Measurements from ENCODE around the gene LIMA1.

The LIMA1 gene

GRCh38 chr12:50215033-50215432, 68.3 kb downstream of the LIMA1 start:
- peak in 1 of 5 experiments; percentile 47 for DNase-seq

DNA sequence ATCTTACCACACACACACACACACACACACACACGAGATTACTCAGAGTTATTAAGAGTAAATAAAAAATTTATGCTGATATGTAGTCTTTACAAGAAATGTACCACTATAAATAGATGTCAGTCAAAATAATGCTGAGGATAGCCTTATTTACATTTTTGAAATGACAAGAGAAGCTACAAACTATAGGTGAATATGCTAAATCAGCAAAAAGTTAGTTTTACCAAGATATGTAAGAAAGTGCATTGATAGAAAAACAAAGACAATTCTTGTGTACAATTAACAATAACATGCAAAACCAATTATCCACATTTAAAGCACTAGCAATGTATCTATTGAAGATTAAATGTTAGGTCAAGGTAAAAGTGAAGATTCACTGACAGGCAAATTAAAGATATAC, 69.3 kb downstream of the LIMA1 start:
- DNase-seq = no peak

DNA sequence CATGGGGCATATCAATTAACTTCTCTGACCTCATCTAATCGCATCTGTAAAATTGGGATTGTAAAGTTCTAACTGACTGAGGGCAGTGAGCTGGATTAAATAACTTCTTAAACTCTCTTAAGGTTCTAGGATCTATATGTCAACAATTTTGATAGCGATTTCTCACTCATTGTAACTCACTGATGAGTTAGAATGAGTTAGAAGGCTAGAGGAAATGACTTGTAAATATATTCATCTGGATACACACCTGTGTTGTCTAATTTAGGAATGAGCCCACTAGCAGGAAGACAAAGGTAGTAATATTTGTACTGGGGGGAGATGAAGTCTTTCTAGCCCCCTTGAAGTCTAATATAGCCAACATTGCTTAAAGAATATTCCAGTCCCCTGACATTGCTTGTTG, 69.9 kb downstream of the LIMA1 start:
- no peak for DNase-seq

- DNase-seq = no peak
These were observed 71.3 kb downstream of the LIMA1 start for GRCh38 chr12:50212071-50212467.

DNA sequence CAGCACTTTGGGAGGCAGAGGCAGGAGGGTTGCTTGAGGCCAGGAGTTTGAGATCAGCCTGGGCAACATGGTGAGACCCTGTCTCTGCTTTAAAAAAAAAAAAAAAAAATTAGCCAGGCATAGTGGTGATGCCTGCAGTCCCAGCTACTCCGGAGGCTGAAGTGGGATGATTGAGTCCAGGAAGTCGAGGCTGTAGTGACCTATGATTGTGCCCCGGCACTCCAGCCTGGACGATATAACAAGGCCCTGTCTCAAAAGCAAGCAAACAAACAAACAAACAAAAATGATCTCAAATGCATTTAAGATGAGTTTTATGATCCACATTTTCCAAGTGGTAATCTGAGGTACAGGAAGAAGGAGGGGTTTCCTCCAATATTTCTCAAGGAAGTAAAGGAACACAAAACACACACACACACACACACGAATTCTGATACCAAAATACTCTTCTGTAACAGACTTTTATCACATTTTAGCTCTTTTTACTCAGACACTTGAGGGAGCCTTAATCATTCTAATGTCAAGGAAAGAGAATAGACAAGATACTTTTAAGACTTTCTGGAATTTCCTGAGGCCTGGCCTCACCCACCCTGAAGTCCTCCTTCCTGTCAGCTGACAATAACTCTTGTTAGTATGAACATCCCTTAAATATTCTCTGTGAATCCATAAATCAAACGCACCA, 71.8 kb downstream of the LIMA1 start:
- no peak for DNase-seq

- no peak for DNase-seq
These were observed 75.9 kb downstream of the LIMA1 start for GRCh38 chr12:50207424-50207823.

DNA sequence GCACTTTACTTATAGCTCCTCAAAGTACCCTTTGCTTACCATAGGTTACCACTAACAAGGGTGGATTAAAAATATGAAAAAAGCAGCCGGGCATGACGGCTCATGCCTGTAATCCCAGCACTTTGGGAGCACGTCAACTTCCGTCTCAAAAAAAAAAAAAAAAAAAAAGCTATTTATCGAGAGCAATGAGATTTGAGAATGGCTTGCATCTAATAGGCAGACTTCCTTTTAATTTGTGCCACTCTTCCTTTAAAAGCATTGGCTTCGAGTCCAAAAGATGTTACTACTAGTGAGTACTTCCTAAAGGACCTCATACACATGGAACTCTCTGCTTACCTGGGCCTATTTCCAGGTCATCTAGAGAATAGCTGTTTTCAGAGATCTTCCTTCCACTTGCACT, 77.7 kb downstream of the LIMA1 start:
- no peak for DNase-seq

DNA sequence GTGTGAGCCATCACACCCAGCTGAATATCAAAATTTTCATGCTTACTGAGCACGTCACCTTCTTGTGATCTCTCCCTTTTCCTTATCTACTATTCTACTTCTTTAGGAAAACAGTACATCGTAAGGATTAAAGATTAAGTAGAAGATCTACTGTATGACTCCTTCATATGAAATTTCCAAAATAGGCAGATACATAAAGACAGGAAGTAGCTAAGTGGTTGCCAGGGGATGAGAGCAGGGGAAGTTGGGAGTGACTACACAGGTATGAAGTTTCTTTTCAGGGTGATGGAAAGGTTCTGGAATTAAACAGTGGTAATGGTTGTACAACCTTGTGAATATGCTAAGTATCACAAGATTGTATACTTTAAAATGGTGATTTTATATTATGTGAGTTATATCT, 79.6 kb downstream of the LIMA1 start:
- DNase-seq = no peak

- DNase-seq = no peak
These were observed 81.3 kb downstream of the LIMA1 start for GRCh38 chr12:50201987-50202521.

DNA sequence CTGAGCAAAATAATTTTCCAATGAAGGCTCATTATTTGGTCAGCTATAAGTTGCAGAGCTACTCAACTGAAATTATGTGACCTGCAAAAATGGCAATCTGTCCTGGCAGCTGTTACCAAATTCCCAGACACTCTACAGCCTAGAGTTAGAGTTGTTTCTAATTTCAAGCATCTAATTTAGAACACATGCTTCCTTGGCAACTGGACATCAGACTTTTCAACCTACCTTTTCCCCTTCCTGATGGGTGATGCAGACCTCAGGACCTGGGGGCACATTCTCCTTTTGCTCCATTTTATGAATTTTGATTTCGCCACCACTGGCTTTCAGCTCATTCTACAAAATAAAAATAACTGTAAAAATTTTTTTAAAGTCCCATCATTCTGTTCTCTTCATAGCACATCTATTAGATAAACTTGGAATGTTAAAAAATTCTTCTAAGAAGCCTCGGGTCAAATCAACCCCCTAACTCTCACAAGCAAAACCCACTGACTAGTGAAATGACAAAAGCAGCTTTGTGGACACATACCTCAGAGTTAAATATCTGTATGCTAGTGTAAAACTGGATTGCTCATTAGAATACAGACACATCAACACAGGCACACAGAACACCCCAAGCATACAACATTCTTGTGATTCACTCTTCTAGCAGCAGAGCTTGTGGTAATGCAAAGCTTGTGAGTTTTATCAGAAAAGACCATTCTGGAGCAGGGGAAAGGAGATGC, 82.6 kb downstream of the LIMA1 start:
- DNase-seq = no peak

- no peak for DNase-seq
These were observed 84.5 kb downstream of the LIMA1 start for GRCh38 chr12:50198829-50199228.

- no peak for DNase-seq
These were observed 86.0 kb downstream of the LIMA1 start for GRCh38 chr12:50197297-50197727.

DNA sequence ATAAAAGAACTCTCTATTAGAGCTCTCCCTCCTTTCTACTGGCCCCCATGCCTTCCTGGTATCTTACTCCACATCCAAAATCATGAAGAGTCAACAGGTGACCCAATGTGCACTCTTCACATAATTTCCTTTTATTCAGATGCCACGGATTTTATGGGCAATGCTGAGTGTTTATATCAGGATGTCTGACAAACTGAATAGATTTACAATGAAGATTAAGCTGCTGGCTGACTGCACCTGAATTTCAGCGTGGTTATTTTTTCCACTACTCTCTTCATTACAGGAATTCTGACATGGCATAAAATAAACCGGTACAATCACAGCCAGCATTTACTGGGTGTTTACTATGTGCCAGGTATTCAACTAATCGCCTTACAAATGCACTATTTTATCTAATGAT, 86.8 kb downstream of the LIMA1 start:
- DNase-seq = no peak

DNA sequence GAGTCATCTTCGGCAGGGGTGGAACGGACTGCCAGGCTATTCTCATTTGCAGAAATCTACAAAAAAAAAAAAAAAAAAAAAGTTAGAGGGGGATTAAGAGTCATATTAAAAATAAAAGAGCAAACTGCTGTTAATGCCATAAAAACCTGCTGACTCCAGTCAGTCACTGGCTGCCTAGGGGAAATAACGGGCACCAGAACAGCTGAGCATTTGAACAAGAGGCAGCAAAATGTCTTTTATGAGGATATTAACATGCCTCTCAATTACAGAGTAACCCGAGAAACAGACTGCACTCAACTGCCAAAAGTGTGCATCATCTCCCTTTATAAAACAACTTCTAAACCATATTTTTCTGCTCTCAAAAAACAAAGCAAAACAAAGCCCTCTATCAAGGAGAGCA, 87.5 kb downstream of the LIMA1 start:
- no peak for DNase-seq

- DNase-seq = no peak
These were observed 90.4 kb downstream of the LIMA1 start for GRCh38 chr12:50192908-50193307.

DNA sequence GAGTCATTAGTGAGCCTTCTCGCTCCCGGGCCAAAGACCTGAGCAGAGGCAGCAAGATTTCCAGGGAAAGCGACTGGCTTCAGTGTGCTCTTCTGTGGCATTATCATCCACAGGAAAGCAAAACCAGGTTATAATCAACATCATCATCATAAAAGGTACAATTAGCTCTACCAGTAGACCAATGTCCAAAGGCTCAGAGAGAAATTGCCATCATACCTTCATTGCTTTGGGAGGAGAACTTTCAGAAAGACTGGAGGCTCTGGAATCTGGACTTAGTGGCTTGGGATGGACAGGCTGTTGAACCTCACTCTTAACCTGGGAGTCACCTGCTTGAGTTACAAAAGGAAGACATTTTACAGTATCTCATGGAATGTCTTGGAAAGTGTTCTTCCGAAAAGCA, 91.1 kb downstream of the LIMA1 start:
- no peak for DNase-seq

GRCh38 chr12:50190859-50191258, 92.5 kb downstream of the LIMA1 start:
- DNase-seq = peak in 1 of 5 experiments; percentile 87

DNA sequence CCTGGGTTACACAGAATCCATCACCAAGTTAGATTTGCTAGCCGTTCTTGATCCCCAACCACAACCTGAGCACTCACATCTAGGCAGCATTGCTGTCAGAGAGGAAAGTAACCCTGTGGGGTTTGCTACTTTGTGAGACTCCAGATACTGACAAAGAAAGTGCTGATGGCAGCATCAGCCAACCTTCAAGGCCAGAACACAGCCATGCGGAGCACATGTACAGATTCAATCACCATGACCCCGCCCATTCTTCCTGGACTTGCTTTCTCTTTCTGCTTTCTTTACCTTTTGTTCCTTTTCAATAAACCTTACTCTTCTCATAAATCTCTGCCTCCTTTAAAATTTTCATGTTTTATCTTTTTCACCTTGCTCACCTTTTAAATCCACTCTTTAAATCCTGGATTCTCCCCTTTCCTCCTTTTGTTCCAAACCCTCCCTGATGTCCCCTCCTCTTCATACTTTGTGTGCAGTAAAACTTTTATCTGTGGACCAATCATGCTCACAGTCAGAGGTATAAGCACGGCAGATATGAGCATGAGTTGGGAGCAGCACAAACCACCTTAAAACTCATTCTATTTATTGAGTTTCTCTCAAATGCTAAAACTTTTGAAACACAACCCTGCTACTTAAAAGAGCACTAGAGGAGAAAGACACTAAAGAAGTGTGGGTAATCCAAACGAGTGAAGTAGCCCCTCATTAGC, 94.3 kb downstream of the LIMA1 start:
- peak in 1 of 5 experiments; percentile 92 for DNase-seq

DNA sequence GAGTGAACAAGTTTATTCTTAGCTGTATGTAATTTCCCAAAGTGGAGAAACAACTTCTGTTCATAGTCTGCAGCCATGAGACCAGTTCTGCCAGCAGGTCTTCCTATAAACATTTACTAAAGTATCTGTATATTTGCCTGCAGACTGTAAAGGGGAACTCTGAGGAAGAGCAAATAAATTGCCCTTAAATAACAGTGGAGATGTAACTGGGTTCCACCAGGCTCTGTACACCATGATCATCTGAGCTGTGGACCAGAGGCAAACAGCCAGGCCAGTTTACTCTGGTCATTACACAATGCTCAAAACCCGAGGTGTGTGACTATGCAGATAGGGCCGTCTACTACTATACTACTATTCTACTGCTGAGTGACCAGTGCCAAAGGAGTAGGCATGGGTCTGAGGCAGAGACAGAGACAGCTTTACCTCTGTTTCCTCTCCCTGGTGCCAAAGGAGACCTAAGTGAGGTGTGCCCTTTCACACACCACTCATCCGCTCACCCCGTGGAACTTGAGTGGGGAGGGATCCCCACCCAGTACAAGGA, 95.0 kb downstream of the LIMA1 start:
- no peak for DNase-seq

GRCh38 chr12:50187084-50187900, 96.0 kb downstream of the LIMA1 start:
- peak in 2 of 5 experiments; percentile 26 to 95 for DNase-seq

GRCh38 chr12:50186681-50187080, 96.6 kb downstream of the LIMA1 start:
- DNase-seq = no peak

- peak in 1 of 5 experiments; percentile 64 for DNase-seq
These were observed 97.2 kb downstream of the LIMA1 start for GRCh38 chr12:50185970-50186663.

Measured in T-helper 2 cell (primary cell).